Measurements from ENCODE around the gene PLXNA4. TPM values are rescaled to one million over a fixed set of nuclear protein-coding genes. Genes with fewer than 3 reads are reported as not detected.

PLXNA4 gene
- total RNA-seq, 1 donor from 2014 or later: 3.3 TPM

DNA sequence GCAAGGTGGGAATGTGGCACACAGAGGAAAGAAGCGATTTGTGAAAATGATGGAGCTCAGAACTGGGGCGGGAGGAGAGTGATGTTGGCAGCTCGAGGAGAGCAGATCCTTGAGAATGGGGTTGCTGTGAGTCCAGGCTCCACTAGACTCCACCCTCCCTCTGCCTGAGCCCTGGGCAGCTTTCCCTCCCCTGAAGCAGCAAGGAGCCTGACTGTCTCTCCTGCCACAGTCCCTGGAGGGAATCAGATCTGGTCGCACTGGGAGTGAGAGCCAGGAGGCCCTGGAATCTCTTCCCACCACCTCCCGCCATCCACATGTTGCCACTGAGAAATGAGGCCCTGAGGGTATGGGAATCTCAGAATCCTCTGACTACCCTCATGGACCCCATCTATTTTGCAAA, 362.7 kb downstream of the PLXNA4 start:
- DNase-seq (ENCODE audit: low read depth) (no peak), FAIRE-seq (no peak)
- Histone ChIP-seq H4K20me1 (ENCODE audit: insufficient read depth, low read length) (no peaks in the 10 kb centered on the region), H3K9me3 (ENCODE audit: insufficient read depth, low read depth, low read length) (no peaks in the 10 kb centered on the region), H3K27me3 (ENCODE audit: insufficient read depth, low read length) (no peaks in the 10 kb centered on the region), H3K4me1 (ENCODE audit: insufficient read depth, low read length) (no peaks in the 10 kb centered on the region), H3K27ac (ENCODE audit: low read depth, low read length) (no peak overlapping the region), H3K79me2 (ENCODE audit: insufficient read depth, low read length) (no peaks in the 10 kb centered on the region), H2AFZ (ENCODE audit: low read depth, low read length) (no peak overlapping the region), H3K4me2 (ENCODE audit: low read length) (no peak overlapping the region), H3K4me3 (ENCODE audit: insufficient read depth, low read depth, low read length) (no peak overlapping the region), H3K9ac (ENCODE audit: low read length) (no peak overlapping the region), H3K36me3 (ENCODE audit: insufficient read depth, low read length) (no peaks in the 10 kb centered on the region)
- no peaks in the 10 kb centered on the region for H3K4me1 Mint-ChIP-seq (ENCODE audit: low read depth, unreplicated experiment)
- H3K36me3 Mint-ChIP-seq (ENCODE audit: low read depth, unreplicated experiment): peaks cover 2% of the 10 kb centered on the region
- no peak overlapping the region for H3K27ac Mint-ChIP-seq (ENCODE audit: unreplicated experiment)
- peaks cover 5% of the 10 kb centered on the region for H3K9me3 Mint-ChIP-seq (ENCODE audit: unreplicated experiment)
- peaks cover 55% of the 10 kb centered on the region for H3K27me3 Mint-ChIP-seq (ENCODE audit: low read depth, unreplicated experiment)
- no peak for TF ChIP-seq EZH2 (IDR thresholded peaks at IDR 0.05; ENCODE audit: insufficient read depth, low read length)
- TF ChIP-seq, protein P1, sequence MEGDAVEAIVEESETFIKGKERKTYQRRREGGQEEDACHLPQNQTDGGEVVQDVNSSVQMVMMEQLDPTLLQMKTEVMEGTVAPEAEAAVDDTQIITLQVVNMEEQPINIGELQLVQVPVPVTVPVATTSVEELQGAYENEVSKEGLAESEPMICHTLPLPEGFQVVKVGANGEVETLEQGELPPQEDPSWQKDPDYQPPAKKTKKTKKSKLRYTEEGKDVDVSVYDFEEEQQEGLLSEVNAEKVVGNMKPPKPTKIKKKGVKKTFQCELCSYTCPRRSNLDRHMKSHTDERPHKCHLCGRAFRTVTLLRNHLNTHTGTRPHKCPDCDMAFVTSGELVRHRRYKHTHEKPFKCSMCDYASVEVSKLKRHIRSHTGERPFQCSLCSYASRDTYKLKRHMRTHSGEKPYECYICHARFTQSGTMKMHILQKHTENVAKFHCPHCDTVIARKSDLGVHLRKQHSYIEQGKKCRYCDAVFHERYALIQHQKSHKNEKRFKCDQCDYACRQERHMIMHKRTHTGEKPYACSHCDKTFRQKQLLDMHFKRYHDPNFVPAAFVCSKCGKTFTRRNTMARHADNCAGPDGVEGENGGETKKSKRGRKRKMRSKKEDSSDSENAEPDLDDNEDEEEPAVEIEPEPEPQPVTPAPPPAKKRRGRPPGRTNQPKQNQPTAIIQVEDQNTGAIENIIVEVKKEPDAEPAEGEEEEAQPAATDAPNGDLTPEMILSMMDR (IDR thresholded peaks at IDR 0.05; ENCODE audit: insufficient read depth, low read depth, low read length): no peak
- H3K4me3 Mint-ChIP-seq (ENCODE audit: unreplicated experiment): no peak overlapping the region

DNA sequence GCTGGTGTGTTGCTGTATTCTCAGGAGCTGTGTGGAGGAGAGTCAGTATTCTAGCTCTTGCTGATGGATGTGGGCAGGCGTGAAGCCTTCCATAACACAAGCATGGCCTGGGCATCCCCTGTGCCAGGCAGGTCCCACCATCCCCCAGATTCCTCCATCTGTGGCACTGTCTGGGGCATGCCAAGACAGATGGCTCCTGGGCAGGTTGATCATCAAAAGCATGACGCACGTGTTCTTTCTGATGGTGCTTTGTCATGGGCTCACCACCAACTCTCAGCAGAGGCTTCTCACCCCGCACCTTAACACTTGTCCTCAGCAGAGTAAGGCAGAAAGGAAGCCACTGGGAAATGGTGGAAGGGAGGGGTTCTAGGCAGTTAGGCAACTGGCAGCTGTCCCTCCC, 364.3 kb downstream of the PLXNA4 start:
- peaks cover 5% of the 10 kb centered on the region for H3K9me3 Mint-ChIP-seq (ENCODE audit: unreplicated experiment)
- FAIRE-seq (no peak), DNase-seq (ENCODE audit: low read depth) (no peak)
- H4K20me1 ChIP-seq (ENCODE audit: insufficient read depth, low read length): no peaks in the 10 kb centered on the region
- H2AFZ ChIP-seq (ENCODE audit: low read depth, low read length): no peak overlapping the region
- no peaks in the 10 kb centered on the region for H3K4me1 Mint-ChIP-seq (ENCODE audit: low read depth, unreplicated experiment)
- no peak overlapping the region for H3K27ac Mint-ChIP-seq (ENCODE audit: unreplicated experiment)
- no peak overlapping the region for H3K4me3 ChIP-seq (ENCODE audit: insufficient read depth, low read depth, low read length)
- no peaks in the 10 kb centered on the region for H3K79me2 ChIP-seq (ENCODE audit: insufficient read depth, low read length)
- H3K4me3 Mint-ChIP-seq (ENCODE audit: unreplicated experiment): no peak overlapping the region
- no peak overlapping the region for H3K9ac ChIP-seq (ENCODE audit: low read length)
- H3K27me3 Mint-ChIP-seq (ENCODE audit: low read depth, unreplicated experiment): peaks cover 66% of the 10 kb centered on the region
- H3K27me3 ChIP-seq (ENCODE audit: insufficient read depth, low read length): no peaks in the 10 kb centered on the region
- TF ChIP-seq, protein P1 (IDR thresholded peaks at IDR 0.05; ENCODE audit: insufficient read depth, low read depth, low read length): no peak
- TF ChIP-seq EZH2 (IDR thresholded peaks at IDR 0.05; ENCODE audit: insufficient read depth, low read length): no peak
- H3K4me2 ChIP-seq (ENCODE audit: low read length): no peak overlapping the region
- H3K9me3 ChIP-seq (ENCODE audit: insufficient read depth, low read depth, low read length): no peaks in the 10 kb centered on the region
- H3K36me3 Mint-ChIP-seq (ENCODE audit: low read depth, unreplicated experiment): peaks cover 7% of the 10 kb centered on the region
- H3K27ac ChIP-seq (ENCODE audit: low read depth, low read length): no peak overlapping the region
- no peaks in the 10 kb centered on the region for H3K36me3 ChIP-seq (ENCODE audit: insufficient read depth, low read length)
- H3K4me1 ChIP-seq (ENCODE audit: insufficient read depth, low read length): no peaks in the 10 kb centered on the region

DNA sequence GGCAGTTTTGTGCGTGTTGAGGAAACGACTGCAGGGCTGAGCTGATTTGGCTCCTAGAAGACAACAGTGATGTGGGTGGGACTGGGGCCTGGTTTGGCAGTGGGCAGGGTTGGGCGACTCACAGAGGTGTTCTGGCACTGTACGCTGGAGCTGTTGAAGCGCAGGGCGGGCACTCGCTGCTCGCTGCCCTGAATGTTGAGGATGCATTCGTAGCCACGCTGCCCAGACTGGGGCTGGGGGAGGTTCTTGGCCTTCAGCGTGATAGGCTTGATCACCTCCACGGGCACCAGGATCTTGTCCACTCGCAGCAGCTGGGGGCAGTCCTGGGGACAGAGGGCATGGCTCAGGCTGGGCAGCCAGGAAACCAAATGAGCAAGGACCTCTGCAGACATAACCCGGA, 365.4 kb downstream of the PLXNA4 start:
- Histone ChIP-seq H3K4me1 (ENCODE audit: insufficient read depth, low read length) (no peaks in the 10 kb centered on the region), H3K36me3 (ENCODE audit: insufficient read depth, low read length) (no peaks in the 10 kb centered on the region), H3K4me3 (ENCODE audit: insufficient read depth, low read depth, low read length) (no peak overlapping the region), H3K9ac (ENCODE audit: low read length) (no peak overlapping the region), H3K27me3 (ENCODE audit: insufficient read depth, low read length) (no peaks in the 10 kb centered on the region), H3K9me3 (ENCODE audit: insufficient read depth, low read depth, low read length) (no peaks in the 10 kb centered on the region), H2AFZ (ENCODE audit: low read depth, low read length) (no peak overlapping the region), H3K27ac (ENCODE audit: low read depth, low read length) (no peak overlapping the region), H3K79me2 (ENCODE audit: insufficient read depth, low read length) (no peaks in the 10 kb centered on the region), H3K4me2 (ENCODE audit: low read length) (no peak overlapping the region), H4K20me1 (ENCODE audit: insufficient read depth, low read length) (no peaks in the 10 kb centered on the region)
- peaks cover 5% of the 10 kb centered on the region for H3K9me3 Mint-ChIP-seq (ENCODE audit: unreplicated experiment)
- peaks cover 7% of the 10 kb centered on the region for H3K36me3 Mint-ChIP-seq (ENCODE audit: low read depth, unreplicated experiment)
- H3K27me3 Mint-ChIP-seq (ENCODE audit: low read depth, unreplicated experiment): peaks cover 69% of the 10 kb centered on the region
- no peak overlapping the region for H3K4me3 Mint-ChIP-seq (ENCODE audit: unreplicated experiment)
- no peak overlapping the region for H3K27ac Mint-ChIP-seq (ENCODE audit: unreplicated experiment)
- TF ChIP-seq, protein P1 (IDR thresholded peaks at IDR 0.05; ENCODE audit: insufficient read depth, low read depth, low read length): no peak
- TF ChIP-seq EZH2 (IDR thresholded peaks at IDR 0.05; ENCODE audit: insufficient read depth, low read length): no peak
- DNase-seq (ENCODE audit: low read depth) (no peak), FAIRE-seq (no peak)
- no peaks in the 10 kb centered on the region for H3K4me1 Mint-ChIP-seq (ENCODE audit: low read depth, unreplicated experiment)

All from astrocyte (in vitro differentiated cells and primary cell).